NT2/D1 (cell line): ENCODE measurements around the gene TIGD7.

ENCODE experiments used
- SUZ12 ChIP-seq: IDR thresholded peaks from 2 replicates; pipeline ENCODE4 v1.6.1; 2011; ENCODE audit not compliant: insufficient read length, insufficient read depth; ENCODE audit errors: extremely low read depth
- YY1 ChIP-seq: IDR thresholded peaks from 2 replicates; pipeline ENCODE4 v1.6.1; 2011; ENCODE audit not compliant: insufficient read length, insufficient read depth
- ZNF274 ChIP-seq: IDR thresholded peaks from 2 replicates; pipeline ENCODE4 v1.6.1; 2011; ENCODE audit warnings: mild to moderate bottlenecking, low read depth, low read length

DNA sequence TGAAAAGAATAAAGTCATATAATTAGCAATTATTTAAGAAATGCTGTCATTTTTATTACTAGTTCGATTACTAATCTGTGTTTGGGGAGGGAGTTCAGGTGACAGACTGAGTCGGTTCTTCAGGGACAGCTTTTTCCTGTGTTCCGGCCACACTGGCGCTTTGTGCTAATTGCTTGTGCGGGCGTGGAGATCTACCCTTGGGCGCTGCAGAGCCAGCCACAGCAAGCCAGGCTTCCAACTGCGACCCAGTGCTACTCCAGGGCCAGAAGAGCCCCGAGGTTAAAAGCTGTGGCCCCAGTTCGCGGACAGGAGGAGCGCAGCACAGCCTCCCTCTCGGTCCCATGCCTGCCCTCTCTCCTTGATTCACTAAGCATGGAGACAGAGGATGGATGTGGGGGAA lies 43.9 kb upstream of the TIGD7 start:
- TF ChIP-seq ZNF274, result no peak
- TF ChIP-seq YY1, result no peak
- no peak for TF ChIP-seq SUZ12
